ENCODE results near the gene ME1. TPM values are rescaled to one million over a fixed set of nuclear protein-coding genes. Genes with fewer than 3 reads are reported as not detected.

The ME1 gene
- total RNA-seq, 1 donor from 2014 or later, result 0.07 TPM

DNA sequence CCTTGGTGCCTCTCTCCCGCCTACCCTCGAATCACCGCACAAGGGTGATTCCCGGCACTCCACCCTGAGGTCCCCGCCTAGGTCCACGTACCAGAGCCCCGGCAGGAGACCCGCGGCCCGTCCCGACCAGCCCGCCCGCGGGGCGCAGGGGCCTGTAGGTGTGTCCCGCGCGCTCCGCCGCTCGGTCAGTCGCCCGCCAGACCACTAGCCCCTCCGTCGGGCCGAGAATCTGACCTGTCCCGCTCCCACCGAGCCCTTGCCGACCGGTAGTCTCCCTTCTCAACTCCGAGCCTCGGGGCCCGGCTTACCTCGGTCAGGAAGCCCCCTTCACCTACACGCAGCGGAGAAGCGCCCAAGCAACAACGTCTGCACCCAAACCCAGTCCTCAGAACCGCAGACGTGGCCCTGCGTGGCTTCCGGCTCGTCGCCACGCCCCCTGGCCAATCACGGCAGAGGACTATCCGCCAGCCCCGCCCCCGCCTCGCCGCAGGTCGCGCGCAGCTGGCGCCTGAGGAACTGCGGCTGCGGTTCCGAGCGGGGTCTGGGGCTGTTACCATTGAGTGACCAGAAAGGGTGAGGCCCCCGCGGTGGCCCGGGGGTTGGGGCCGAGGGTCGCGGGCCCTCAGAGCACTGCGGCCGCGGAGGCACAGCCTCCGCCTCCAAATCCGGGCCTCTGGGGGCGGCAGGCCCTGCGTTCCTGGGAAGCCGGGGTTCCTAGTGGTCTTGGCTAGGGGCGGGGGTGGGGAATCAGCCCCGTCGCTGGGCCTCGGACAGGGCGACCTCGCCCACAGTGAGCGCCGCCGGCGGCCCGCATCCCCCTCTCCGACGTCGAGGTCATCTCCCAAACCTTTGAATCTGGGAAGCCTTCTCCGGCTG lies 237.7 kb downstream of the ME1 start, which contains the start of the genes PGM3 and RWDD2A:
Gene PGM3 (minus strand): TSS at position 395 of the 876 bp plus-strand sequence. CDS start 2,253 bp downstream, outside the sequence.
Gene RWDD2A (plus strand): TSS at position 487 of the 876 bp plus-strand sequence. CDS start 1,095 bp downstream, outside the sequence.
- intact Hi-C loops (cut with micrococcal nuclease), result loop anchor here (1.0 to 5.0 kb wide), 6 partner anchors 22 to 1441 kb away; partner anchors contain the start of genes CEP162, CYB5R4, DOP1A and IBTK

- intact Hi-C loops (cut with micrococcal nuclease), result loop anchor here (5.0 kb wide), 1 partner anchor 1440 kb away; the partner anchor contains the start of gene TENT5A
Measured at GRCh38 chr6:83192456-83192855, 238.4 kb downstream of the ME1 start.

DNA sequence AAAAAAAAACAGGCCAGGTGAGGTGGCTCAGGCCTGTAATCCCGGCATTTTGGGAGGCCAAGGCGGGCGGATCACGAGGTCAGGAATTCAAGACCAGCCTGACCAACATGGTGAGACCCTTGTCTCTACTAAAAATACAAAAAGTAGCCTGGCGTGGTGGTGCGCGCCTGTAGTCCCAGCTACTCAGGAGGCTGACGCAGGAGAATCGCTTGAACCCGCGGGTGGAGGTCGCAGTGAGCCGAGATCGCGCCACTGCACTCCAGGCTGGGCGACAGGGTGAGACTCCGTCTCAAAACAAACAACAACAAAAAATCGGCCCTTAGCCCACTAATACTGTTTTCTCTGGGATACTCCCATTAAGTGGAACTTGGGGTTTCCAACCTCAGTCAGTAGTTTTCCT lies 238.9 kb downstream of the ME1 start:
- intact Hi-C loops (cut with micrococcal nuclease), result loop anchor here (5.0 kb wide), 1 partner anchor 1440 kb away; the partner anchor contains the start of gene TENT5A

GRCh38 chr6:83190626-83191025 lies 240.2 kb downstream of the ME1 start:
- intact Hi-C loops (cut with micrococcal nuclease), result loop anchor here (5.0 kb wide), 1 partner anchor 1438 kb away; the partner anchor contains the start of gene TENT5A

- intact Hi-C loops (cut with micrococcal nuclease), result no loop called here
Measured at GRCh38 chr6:83188501-83188900, 242.3 kb downstream of the ME1 start.

DNA sequence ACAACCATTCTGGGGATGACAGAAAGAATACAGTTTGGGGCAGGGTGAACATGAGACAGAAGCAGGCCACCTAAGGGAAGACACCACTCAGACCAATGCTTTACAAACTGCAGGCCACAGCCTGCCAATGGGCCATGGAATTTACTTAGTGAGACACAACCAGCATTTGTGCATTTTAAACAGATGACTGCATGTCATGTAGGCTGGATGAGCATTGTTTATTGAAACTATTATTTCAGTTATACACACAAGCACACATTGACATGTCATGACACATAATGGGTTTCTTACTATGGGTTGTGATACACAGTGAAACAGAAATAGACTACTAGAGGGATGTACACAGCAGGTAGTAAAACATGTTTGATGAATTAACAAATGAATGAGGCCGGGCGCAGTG lies 245.8 kb downstream of the ME1 start:
- intact Hi-C loops (cut with micrococcal nuclease), result no loop called here

DNA sequence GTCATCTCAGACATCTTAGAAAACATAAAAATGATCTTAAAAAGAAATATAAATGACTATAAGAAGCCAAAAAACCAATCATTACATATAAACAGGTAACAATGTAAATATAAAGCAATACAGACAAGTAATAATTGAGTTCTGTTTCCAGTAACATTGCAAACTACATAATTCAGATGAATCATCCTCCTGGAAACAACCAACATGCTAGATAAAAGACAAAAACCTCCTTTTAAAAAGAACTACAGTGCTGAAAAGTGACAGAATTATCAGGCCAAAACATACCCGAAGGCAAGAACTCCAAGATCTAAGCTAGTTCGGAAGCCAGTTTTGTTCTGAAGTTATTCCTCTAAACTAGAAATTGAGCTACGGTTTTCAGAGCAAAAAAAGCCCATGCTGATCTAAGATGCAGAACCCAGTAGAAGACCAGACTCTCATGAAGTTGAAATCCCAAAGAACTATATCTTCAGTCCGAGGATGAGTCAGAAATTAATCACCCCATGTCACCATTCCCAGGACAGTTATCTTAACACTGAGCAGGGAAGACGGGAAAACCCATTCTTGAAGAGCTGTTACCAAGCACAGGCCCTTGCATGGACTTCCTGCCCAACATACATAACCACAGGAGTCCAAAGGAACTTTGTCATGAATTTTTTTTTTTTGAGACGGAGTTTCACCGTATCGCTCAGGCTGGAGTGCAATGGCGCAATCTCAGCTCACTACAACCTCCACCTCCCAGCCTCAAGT lies 247.6 kb downstream of the ME1 start:
- intact Hi-C loops (cut with micrococcal nuclease), result no loop called here

GRCh38 chr6:83182114-83182513 lies 248.7 kb downstream of the ME1 start:
- intact Hi-C loops (cut with micrococcal nuclease), result no loop called here

DNA sequence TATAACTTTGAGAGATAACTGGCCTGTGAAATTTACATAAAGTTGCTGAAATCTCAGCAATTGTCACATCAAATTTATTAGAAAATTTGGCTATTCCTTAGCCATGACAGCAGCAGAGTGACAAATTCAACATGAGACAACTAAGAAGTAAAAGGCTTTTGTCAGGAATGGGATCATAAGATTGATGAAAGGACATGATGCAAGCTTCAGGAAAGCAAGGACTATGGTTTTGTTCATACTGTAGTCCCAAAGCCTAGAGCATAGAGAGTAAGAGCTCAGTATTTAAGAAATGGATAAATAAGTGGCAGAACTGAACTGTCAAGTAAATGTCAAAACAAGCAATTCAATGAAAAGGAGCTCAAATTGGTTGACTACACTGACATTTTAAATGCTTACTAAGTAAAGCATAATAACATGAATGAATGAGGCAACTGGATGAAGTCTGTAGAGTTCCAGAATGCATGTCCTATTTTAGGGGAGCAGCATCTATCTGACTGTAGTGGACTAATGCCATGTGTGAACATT lies 250.4 kb downstream of the ME1 start:
- intact Hi-C loops (cut with micrococcal nuclease), result no loop called here

- intact Hi-C loops (cut with micrococcal nuclease), result no loop called here
Measured at GRCh38 chr6:83176246-83176645, 254.6 kb downstream of the ME1 start.

DNA sequence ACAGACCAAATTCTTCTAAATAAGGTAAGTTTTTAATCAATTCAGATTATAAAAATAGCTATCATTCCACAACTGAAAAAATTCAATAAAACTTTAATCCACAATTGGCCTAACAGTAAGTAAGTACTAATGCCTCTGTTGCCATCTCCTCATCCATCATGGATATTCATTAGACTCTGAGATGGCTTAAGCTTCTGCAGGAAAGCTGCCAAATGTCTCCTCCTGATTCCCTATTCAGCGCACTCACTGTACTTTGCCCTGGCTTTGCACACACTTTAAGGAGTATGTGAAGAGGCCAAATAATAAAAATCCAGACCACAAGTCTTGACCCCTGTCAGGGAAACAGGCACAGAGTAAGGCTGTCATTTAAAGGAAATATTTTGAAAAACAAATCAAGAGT lies 261.3 kb downstream of the ME1 start:
- intact Hi-C loops (cut with micrococcal nuclease), result no loop called here

DNA sequence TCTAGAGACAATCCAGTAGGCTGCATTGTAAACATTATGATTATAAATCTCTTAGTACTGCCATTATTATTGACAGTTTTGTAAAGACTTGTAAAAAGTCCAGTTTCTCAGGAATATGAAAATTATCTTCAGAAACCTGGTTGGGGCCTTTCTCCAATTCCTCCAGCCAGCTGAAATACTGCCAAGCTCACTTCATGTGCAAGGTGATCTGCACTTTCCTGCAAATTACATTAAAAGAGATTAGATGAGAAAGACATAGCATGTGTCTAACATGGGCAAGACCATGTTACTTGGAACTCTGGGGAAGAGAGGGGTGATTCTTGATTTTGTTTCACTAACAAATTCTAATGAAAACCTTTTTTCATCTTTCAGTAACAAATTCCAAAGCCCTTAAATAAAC lies 261.7 kb downstream of the ME1 start:
- intact Hi-C loops (cut with micrococcal nuclease), result no loop called here

DNA sequence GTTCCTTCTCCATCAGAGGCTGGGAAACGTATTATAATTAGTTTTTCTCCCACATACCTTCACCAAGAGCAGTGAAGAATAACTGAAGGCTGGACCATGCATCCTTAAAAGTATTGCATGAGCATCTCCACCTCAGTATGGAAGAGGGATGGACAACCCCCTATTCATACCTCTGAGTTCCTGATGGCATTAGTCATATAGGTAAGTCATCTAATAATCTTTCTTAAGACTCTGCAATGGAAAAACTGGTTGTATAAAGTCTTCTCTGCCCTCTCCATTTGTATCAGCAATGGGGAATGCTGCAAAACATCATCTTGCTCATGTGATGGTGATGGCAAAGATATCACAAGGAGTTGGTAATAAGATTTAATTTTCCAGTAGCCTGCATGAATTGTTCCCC lies 262.3 kb downstream of the ME1 start:
- intact Hi-C loops (cut with micrococcal nuclease), result no loop called here

DNA sequence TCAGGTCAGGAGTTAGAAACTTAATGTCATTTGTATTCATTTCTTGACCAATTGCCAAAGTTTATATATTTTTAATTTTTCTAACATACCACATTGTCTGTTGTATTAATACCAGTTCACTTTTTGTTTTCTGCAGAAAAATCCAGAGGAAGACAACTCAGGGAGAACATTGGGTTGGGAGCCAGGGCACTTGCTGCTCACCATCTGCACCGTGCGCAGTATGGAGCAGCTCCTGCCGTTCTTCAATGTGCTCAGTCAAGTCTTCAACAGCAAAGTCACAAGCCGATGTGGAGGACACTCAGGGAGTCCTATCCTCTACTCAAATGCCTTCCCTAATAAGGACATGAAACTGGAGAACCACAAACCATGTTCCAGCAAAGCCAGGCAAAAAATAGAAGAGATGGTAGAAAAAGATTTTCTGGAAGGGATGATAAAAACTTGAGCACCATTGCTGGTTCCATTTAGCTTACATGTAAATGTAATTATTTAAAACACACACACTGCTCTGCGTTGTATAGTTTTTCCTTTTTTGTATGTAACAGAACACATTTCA lies 263.0 kb downstream of the ME1 start:
- intact Hi-C loops (cut with micrococcal nuclease), result no loop called here

Other genes with a start within 250 kb of the ME1 start
- 16.1 and 20.2 TPM in 2 replicates for gene PGM3, start 237.8 kb downstream of the ME1 start, total RNA-seq
- 1.4 TPM in 2 replicates for gene RWDD2A, start 237.7 kb downstream of the ME1 start, total RNA-seq
- not detected in 2 replicates for gene PRSS35, start 81.5 kb upstream of the ME1 start, total RNA-seq

Data from T-helper 1 cell treated with Interleukin-12 subunit alpha and Interleukin-12 subunit beta and Interleukin-4 antibody, amounts not matched to agents 30 ng/mL and 1 ng/mL, for 36 hours (primary cell).